Ishikawa (cell line): ENCODE data around the gene VPS51.

Experiments used
- CEBPB ChIP-seq: IDR thresholded peaks from 2 replicates; pipeline ENCODE4 v1.6.1; 2012
- TEAD4 ChIP-seq: IDR thresholded peaks from 2 replicates; pipeline ENCODE4 v1.6.1; 2012
- YY1 ChIP-seq: IDR thresholded peaks from 2 replicates; pipeline ENCODE4 v1.6.1; 2012; ENCODE audit warnings: low read depth
- TF ChIP-seq, protein P1 (sequence below): IDR thresholded peaks from 2 replicates; pipeline ENCODE4 v1.6.1; 2012

DNA sequence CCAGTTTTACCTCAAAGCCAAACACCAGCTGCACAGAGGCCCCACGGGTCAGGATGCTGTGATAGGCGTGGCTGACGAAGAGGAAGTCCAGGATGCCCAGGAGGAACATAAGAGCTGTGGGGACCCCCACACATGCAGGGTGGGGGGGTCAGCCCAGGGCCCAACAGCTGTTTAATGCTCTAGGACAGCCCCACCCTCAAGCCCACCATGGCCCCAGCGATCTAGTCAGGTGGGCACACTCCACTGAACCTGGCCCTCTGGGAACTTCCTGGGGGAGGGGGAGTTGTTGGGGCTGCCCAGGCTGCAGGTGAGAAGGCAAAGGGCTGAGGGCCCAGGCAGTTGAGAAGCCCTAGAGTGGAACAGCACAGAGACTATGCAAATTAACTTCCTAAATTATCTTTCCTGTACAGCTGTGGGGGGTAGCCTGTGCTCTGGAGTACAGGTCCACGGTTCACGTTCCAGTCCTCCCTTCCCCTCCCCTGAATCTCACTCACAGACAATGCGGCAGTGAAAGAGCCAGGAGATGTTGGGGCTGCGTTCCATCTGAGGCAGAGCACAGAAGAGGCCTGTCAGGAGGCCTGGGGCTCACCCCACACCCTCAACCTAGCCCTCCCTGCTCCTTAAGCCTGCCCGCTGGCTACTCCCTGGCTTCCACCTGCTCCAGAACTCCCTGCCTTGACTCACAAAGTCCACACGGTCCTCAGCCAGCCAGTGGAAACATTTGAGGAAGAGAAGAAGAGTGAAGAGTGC, 36.4 kb downstream of the VPS51 start:
- TF ChIP-seq CEBPB (no peak), TEAD4 (no peak), YY1 (no peak)
- TF ChIP-seq, protein P1, sequence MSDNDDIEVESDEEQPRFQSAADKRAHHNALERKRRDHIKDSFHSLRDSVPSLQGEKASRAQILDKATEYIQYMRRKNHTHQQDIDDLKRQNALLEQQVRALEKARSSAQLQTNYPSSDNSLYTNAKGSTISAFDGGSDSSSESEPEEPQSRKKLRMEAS = no peak
